Adipose tissue (tissue), 3 donors: ENCODE measurements around the gene PJVK. TPM values are rescaled to one million over a fixed set of nuclear protein-coding genes. Genes with fewer than 3 reads are reported as not detected.
A peak's percentile ranks its signal among the peaks of the same experiment; 100 is the strongest.
"Not testable (repeated sequence)": the region's sequence is repeated elsewhere in the genome, so short reads cannot be mapped to it uniquely, and the experiment has no call there.

Experiments
- H3K27ac ChIP-seq: one replicate; pipeline ENCODE4 v1.5.1; 2013; ENCODE audit warnings: low read depth, low read length
- whole genome bisulfite sequencing, 3 donors: extraction: QIAGEN DNeasy Blood & Tissue Kit; methylation state at CpG; one replicate each; pipeline ENCODE4 v1.1.7; 2013; 5-methylcytosine and 5-hydroxymethylcytosine counted together
- polyA plus RNA-seq, 3 donors: library from polyadenylated mRNA; stranded (reverse); fragments of 200-250 nt; gene quantifications; one replicate each; pipeline ENCODE4 v1.2.3, GENCODE V29; 2013
- donor health status: healthy with polysubstance abuse.
- donor health status: Bipolar disorder and iron deficiency.
- donor health status: healthy.

The PJVK gene
- polyA plus RNA-seq, 3 donors: 1.6 to 8.8 (median 2.4) TPM

DNA sequence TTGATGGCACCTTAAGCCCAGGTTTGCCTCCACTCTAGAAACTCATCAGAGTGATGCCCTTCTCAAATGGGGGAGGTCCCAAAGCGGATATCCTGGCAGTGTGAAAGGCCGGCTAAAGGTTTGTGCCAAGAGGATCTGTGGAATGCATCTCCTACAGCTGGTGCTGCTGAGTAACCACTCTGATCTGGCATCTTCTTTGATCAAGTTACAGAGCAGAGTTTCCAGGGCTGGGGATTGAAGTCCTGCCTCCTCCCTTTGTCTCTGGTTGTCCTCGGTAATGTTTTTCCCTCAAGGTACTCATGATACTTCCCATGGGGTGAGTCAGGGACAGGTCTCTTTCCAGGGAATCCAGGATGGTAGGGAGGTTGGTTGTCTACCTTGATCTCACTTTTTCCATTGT lies 24.8 kb upstream of the PJVK start:
- no peak overlapping the region for H3K27ac ChIP-seq
- 91 to 94% (median 92%) methylated on average over 3 of the region's 3 CpGs for WGBS, 3 donors

DNA sequence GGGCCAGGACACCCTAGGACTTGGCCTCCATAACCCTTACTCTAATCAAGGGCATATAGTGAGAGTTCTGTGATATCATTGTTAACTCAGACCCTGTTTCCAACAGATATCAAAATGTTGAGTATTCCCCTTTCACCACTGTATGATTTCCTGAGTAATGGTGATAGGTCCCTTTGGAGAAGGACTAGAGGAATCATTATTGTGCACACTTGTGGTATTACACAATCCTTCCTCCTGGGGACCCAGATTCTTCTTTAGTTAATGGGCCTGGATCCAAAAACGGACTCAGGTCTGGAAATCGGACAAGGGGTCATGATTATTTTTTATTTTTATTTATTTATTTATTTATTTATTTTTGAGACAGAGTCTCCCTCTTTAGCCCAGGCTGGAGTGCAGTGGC lies 23.7 kb upstream of the PJVK start:
- 69 to 76% (median 75%) methylated on average over 2 of the region's 2 CpGs for WGBS, 3 donors
- H3K27ac ChIP-seq: no peak overlapping the region

DNA sequence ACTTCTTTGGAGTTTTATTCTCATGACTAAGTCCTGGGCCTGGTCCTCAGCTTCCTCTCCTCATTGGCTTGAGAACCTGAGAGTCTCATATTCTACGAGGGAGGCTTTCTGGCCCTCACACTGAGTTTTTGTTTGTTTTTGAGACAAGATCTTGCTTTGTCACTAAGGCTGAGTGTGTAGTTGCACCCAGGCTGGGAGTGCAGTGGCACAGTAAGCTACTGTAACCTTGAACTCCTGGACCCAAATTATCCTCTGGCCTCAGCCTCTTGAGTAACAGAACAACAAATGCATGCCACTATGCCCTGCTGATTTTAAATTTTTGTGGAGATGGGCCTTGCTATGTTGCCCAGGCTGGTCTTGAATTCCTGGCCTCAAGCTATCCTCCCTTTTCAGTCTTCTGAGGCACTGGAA lies 22.8 kb upstream of the PJVK start:
- 54 to 97% (median 91%) methylated on average over 1 of the region's 1 CpG for WGBS, 3 donors
- no peak overlapping the region for H3K27ac ChIP-seq

DNA sequence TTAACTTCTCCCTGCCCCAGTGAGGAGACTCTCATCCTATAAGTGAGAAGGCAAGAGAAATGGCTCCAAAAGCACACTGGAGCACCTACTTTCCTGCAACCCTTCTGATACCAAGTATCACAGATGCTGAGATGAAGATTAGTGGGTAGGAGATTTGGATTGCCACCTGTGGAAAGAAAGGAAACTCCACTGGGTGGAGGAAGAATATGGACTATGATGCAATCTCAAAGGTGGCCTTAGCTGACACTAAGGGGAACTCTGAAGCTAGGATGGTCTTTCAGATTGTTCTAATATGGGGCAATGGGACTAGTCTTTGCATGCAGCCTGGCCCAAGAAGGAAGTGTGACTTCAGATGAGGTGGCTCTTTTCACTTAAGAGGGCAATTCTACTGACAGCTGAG lies 21.8 kb upstream of the PJVK start:
- no peak overlapping the region for H3K27ac ChIP-seq

DNA sequence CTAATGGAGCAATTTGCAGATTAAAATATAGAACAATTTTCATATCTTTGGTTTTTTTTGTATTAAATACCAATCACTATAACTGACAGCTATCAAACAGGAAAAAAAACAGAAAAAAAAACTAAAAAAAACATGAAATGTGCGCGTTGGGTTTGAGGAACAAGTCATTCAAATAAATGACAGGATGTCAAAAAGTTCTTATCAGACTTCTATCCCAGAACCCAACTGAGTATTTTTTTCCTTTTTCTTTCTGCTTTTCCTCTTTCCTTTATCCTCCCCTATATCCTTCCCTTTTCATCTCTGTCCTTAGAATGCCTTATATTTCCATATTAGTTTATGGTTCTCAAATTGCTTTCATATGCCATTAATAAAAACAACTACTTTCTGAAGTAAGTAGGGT lies 14.5 kb upstream of the PJVK start:
- no peak overlapping the region for H3K27ac ChIP-seq
- 81 to 88% (median 88%) methylated on average over 2 of the region's 2 CpGs for WGBS, 3 donors

DNA sequence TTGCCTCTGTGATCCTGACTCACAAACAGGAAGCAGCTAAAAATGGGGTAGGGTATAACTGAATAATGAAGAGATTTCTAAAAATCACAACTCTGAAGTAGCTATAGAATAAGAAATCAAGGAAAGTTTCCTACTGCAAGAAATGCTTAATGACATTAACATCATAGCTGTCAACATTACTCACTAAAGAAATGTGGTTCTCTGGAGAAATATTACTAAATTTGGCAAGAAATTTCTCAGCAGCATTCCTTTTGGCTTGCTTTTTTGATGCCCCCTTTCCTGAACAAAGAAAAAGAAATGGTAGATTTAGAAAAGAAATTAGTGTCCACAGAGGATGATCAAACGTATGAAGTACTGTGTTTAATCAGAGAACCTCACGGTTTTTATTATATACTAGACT lies 9.8 kb upstream of the PJVK start:
- no peak overlapping the region for H3K27ac ChIP-seq
- WGBS, 3 donors: 79 to 95% (median 91%) methylated on average over 2 of the region's 2 CpGs

DNA sequence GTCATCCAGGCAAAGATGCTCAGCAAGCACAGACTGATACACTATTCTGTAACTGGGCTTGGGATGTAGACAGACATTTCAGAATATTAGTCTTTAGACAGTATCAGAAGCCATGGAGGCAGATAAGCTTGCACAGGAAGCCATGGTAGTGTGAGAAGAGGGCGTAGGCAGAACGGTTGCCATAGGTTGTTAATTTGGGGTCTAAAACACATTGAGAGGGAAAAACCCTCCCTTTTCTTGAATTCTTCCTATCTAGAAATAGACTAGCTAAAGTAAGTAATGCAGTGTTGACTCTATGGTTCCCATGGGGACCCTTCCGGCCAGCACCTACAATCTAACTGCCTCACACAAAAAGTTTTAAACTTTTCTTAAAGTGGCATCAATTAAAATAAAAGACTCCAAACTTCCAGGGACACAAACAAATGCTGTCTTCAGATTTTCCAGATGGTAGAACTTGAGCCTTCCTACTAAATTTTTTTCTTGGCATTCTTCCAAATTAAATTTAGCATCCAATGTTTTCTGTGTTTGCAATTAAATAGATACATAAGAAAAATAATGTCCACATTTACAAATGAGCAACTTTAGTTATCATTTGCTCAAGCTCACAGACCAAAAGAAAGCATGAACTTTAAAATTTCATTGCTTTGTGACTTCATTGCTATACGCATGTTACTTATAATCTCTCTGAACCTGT lies 2.1 kb upstream of the PJVK start:
- 58 to 85% (median 78%) methylated on average over 4 of the region's 4 CpGs for WGBS, 3 donors

DNA sequence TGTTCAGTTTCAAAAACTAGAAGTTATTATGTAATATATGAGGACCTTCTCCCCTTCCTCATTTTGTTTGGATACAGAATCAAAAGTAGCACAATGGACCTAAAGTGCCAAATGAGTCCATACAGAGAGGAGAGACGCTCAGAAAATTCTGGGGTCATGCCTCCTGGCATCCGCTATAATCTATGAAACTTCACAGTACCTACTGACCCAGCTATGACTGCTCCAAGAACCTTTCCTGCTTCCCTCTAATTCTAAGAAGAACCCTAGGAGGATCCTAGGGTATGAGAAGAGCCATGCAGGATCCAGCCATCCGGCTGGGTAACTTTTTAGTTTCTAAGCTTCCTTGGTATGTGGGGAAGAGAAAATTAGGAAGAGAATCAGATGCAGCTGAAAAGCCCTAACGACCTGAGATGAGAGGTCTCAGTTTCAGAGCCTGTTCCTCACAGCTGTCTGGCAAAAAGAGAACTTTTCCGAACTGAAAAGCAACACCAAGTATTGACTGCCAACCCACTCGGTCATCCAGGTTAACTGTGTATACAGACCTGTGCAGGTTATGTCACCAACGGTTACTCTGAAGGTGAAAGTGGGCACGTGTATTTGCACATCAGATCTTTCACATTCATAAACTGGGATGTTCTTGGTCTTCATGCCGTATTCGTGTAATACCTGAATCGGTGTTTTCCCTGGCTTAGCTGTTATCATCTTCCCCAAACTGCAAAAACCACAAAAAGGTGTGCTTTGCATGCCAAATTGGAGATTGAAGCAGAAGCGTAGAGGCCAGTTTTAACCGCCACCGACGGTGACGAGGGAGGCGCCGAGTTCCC lies 1.3 kb upstream of the PJVK start:
- WGBS, 3 donors: 5 to 8% (median 8%) methylated on average over 18 of the region's 18 CpGs

More for the DNA sequence above, 2.1 kb upstream of the PJVK start:
- no peak overlapping the region for H3K27ac ChIP-seq

DNA sequence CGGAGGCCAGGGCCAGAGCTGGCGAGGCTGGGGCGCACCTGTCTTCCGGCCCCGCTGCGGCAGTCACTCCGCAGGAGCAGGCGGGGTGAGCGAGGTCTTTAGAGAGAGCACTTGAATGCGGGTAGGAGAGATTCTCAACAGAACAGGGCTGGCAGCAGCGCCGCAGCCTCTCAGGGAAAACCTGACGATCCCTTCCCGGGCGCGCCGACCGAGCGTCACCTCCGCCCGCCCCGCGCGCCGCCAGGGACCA lies 729 bp upstream of the PJVK start:
- 0 to 1% (median 1%) methylated on average over 19 to 25 of the region's 25 CpGs for WGBS, 3 donors
- peak overlapping the region; percentile 65 for H3K27ac ChIP-seq

More for the DNA sequence above, 1.3 kb upstream of the PJVK start:
- no peak overlapping the region for H3K27ac ChIP-seq

DNA sequence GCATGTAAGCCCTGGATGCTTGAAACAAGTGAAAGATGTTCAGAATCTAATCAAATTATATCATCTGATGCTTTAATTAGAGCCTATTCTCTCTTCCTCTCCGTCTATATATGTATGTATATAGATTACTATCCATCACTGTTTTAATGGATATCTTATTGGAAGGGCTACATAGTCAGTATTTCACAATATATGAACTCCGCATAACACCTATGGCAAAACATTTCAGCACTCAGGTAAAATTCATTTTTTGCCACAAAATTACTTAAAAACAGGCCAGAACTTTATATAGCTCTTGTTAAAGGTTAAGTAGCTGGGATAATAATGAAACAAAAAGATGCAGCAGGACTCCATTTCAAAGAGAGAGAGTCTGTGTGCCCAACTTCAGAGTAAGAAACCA lies 1.2 kb downstream of the PJVK start:
- H3K27ac ChIP-seq: no peak overlapping the region
- 94 to 98% (median 97%) methylated on average over 2 of the region's 2 CpGs for WGBS, 3 donors

DNA sequence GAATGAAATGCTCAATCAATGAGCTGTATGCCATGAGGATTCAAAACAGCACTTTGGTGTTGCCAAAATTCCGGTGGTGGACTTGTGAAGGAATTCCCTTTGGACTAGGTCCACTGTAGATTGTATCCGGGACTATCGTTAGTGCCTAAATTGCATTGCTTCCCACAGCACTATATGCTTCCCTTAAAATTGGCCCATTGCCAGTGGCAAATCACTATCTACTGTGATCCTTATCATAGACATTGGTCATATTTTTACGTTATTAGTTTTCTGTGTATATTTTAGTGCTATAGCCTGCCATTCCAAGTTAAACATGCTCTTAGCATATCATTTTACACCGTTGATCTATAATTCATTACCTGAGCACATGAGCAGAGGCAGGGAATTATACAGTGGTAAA lies 1.7 kb downstream of the PJVK start:
- H3K27ac ChIP-seq: no peak overlapping the region
- WGBS, 3 donors: 54 to 75% (median 75%) methylated on average over 5 of the region's 5 CpGs

DNA sequence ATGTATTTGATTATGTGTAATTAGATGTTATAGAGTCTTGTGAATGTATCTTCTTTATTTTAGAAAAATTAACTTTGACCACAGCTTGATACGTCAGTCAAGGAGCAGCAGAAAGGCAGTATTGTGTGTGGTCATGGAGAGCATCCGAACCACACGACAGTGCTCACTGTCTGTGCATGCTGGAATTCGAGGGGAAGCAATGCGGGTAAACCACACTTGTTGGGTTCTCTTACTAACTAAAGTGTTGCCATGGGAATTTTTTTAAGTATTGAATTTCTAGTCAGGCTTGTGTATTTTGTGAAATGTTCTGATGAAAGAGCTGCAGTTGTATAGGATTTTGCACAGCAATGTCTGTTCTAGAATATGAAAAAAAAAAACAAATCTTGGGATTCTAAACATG lies 4.8 kb downstream of the PJVK start:
- 91 to 95% (median 94%) methylated on average over 5 of the region's 5 CpGs for WGBS, 3 donors
- no peak overlapping the region for H3K27ac ChIP-seq

DNA sequence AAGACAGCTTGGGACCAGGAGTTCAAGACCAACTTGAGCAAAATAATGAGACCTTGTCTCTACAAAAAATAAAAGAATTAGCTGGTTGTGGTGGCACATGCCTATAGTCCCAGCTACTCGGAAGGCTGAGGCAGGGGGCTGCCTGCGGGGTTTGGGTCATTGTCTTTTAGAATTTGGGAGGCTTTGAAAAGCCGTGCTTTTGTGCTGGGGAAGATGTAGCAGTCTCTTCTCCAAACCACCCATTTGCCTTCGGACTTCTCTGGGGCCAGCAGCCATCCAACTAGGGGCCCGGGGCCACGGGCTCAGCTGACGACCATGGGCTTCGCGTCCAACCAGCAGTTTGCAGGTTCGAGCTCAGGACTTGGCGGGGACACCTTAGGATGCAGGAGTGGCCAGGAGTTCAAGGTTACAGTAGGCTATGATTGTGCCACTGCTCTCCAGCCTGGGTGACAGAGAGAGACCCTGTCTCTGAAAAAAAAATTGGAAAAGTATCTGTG lies 6.3 kb downstream of the PJVK start:
- 85 to 93% (median 93%) methylated on average over 11 of the region's 11 CpGs for WGBS, 3 donors
- no peak overlapping the region for H3K27ac ChIP-seq

DNA sequence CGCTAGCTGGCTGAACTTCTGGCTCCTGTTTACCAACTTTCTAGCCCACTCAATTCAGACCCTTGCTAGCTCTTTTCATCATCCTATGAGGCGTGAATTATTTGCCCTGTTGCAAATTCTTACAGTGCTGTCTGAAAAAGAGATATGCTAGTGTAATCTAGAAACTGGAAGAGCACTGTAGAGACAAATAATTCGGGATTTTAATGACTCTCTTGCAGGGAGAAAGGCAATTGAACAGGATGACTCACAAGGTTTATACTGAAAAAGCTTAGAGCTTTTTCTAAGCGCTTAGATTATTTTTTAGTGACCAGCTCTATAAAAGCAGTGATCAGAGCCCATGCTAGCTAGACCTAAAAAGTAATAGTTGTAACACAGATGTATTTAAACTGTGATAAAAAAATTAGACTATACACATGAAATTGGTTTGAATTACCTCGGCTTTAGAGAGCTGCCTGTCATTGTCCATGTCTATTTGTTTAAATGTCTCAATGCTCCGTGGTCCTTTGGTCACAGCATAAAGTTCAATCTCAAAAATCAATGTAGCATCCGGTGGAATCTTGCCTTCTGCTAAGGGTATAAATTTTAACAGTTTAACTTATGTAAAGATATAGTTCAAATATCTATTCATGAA lies 18.2 kb downstream of the PJVK start:
- no peak overlapping the region for H3K27ac ChIP-seq
- WGBS, 3 donors: 87 to 93% (median 92%) methylated on average over 7 of the region's 7 CpGs

DNA sequence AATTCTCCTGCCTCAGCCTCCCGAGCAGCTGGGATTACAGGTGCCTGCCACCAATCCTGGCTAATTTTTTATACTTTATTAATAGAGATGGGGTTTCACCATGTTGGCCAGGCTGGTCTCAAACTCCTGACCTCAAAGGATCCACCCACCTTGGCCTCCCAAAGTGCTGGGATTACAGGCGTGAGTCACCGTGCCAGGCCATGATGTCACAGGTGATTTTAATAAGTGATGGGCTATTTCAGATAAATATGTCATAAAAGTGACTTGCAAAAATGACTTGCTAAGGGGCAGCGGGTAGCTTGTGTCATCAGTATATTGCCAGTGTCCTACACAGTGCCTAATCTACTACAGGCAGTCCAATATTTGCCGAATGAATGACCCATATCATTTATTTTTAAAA lies 20.1 kb downstream of the PJVK start:
- not testable (repeated sequence) for H3K27ac ChIP-seq
- 94 to 97% (median 96%) methylated on average over 5 of the region's 5 CpGs for WGBS, 3 donors

DNA sequence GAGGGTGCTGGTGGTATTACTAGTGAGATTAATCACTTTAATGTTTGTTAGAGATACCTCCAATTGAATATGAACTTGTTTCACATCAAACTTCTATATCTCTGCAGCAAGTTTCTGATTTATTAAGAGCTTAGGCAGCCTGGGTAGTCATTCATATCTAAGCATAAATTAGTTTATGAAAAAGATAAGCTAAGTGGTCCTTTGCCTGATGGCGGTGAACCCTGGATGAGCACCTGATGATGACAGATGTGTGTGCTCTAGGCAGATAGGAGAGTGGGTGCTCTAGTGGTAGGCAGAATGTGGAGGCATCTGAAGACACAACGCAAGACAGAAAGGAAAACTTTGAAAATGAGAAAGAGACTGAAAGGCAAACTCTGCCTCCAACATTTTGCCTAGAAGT lies 22.2 kb downstream of the PJVK start:
- WGBS, 3 donors: 95 to 100% (median 99%) methylated on average over 2 of the region's 2 CpGs
- H3K27ac ChIP-seq: no peak overlapping the region

DNA sequence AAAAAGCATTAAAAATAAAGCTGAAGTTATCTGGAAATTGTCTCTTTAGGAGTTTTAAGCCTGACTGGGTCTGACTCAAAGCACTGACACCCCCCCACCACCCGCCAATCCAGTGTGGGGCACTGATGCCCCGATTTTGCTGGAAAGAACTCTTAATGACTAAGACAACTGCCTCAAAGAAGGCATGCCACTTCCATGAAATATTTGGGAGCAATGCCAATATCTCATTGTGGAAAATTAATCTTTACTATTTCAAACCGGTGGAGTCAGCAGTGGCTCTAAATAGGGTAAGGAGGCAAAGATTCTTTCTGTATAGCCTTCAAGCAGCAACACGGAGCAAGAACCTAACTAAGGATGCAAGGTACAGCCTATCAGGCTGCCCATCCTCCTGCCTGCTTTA lies 22.8 kb downstream of the PJVK start:
- 55 to 73% (median 73%) methylated on average over 4 of the region's 4 CpGs for WGBS, 3 donors
- no peak overlapping the region for H3K27ac ChIP-seq

DNA sequence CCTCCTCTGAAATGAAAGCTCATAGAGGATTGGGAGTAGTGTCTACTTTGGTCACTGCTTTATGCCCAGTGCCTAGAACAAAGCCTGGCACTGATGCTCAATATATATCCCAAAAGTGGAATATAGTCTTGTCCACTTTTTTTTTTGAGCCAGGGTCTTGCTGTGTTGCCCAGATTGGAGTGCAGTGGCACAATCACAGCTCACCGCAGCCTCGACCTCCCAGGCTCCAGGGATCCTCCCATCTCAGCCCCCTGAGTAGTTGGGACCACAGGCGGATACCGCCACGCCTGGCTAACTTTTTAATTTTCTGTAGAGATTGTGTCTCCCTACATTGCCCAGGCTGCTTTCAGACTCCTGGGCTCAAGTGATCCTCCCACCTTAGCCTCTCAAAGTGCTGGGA lies 23.4 kb downstream of the PJVK start:
- no peak overlapping the region for H3K27ac ChIP-seq
- WGBS, 3 donors: 94 to 96% (median 96%) methylated on average over 5 of the region's 5 CpGs

DNA sequence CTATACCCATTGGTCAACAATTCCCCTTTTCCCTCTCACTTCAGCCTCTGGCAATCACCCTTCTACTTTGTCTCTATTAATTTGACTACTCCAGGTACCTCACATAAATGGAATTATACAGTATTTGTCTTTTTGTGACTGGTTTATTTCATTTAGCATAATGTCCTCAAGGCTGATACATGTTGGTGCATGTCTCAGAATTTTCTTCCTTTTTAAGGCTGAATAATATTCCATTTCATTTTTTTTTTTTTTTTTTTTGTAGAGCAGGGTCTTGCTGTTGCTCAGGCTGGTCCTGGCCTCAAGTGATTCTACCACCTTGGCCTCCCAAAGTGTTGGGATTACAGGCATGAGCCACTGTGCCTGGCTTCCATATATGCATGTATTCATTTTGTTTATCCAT lies 25.3 kb downstream of the PJVK start:
- H3K27ac ChIP-seq: no peak overlapping the region
